ENCODE results near the gene SPON2. TPM values are rescaled to one million over a fixed set of nuclear protein-coding genes. Genes with fewer than 3 reads are reported as not detected.

SPON2 gene
- 4.6 and 18.9 TPM in 2 replicates for total RNA-seq

DNA sequence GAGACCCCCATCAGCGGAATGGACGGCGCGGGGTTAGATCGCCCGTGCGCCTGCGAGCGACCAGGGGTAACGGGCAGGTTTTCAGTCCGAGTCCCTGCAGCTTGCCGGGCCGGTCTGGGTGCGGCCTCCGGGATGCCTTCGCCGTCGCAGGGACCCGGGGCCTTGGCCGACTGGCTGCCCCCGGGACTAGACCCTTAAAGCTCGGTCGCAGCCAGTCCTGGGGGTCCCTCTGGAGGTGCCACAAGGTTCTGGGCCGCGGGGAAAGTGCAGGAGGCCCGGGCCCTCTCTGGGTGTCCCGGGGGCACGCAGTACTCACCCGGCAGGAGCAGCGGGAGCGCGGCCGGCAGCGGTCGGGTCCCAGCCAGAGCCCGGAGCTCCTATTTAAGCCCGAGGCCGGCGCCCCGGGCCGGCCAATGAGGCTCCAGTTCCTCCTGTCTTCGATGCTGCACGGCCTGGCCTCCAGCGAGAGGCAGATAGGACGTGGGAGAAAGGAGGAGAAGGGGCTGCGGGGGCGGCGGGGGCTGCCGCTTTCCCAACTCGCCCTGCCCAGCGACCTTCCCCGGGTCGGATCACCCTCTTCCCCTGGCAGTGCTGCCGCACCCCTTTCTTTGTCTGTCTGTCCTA lies at the start of gene SPON2:
Gene SPON2, minus strand, starts transcription at position 356 of the 624 bp plus-strand sequence.

Other genes starting within 250 kb of the SPON2 start
- gene GAK, start 240.3 kb downstream of the SPON2 start, total RNA-seq: 44.3 and 51.8 TPM in 2 replicates
- gene TMEM175, start 240.1 kb downstream of the SPON2 start, total RNA-seq: 7.6 and 10.9 TPM in 2 replicates
- 14.1 and 16.7 TPM in 2 replicates for gene DGKQ, start 199.0 kb downstream of the SPON2 start, total RNA-seq
- gene IDUA, start 185.5 kb downstream of the SPON2 start, total RNA-seq: 4.4 and 15.2 TPM in 2 replicates
- gene SLC26A1, start 179.2 kb downstream of the SPON2 start, total RNA-seq: under 0.01 TPM in 1 of 2 replicates, not detected in the other
- gene FGFRL1, start 161.0 kb downstream of the SPON2 start, total RNA-seq: 8.7 and 13.4 TPM in 2 replicates
- 0.77 and 1.7 TPM in 2 replicates for gene RNF212, start 59.0 kb downstream of the SPON2 start, total RNA-seq
- gene CTBP1, start 76.5 kb upstream of the SPON2 start, total RNA-seq: 196 and 309 TPM in 2 replicates
- gene MAEA, start 117.3 kb upstream of the SPON2 start, total RNA-seq: 33.0 and 63.5 TPM in 2 replicates
- gene UVSSA, start 174.6 kb upstream of the SPON2 start, total RNA-seq: 5.9 TPM in 2 replicates
- gene NKX1-1, start 233.9 kb upstream of the SPON2 start, total RNA-seq: not detected in 2 replicates

Data from regular cardiac myocyte (primary cell).